HEK293T (cell line): ENCODE measurements around the gene MKKS.

Experiments used
- BHLHE40 ChIP-seq: fragments of 450-650 bp; IDR thresholded peaks from 2 replicates; pipeline ENCODE4 v1.6.1; 2016; ENCODE audit warnings: mild to moderate bottlenecking, moderate library complexity, borderline replicate concordance
- CTBP1 ChIP-seq: fragments of 450-650 bp; IDR thresholded peaks from 2 replicates; pipeline ENCODE4 v1.6.1; 2016; ENCODE audit warnings: borderline replicate concordance
- ELF4 ChIP-seq: fragments of 450-650 bp; IDR thresholded peaks from 2 replicates; pipeline ENCODE4 v1.6.1; 2017; ENCODE audit warnings: antibody characterized with exemption
- FOXA1 ChIP-seq: fragments of 450-650 bp; IDR thresholded peaks from 2 replicates; pipeline ENCODE4 v1.6.1; 2016; ENCODE audit warnings: mild to moderate bottlenecking
- FOXK2 ChIP-seq: fragments of 450-650 bp; IDR thresholded peaks from 2 replicates; pipeline ENCODE4 v1.6.1; 2016; ENCODE audit warnings: mild to moderate bottlenecking
- FOXM1 ChIP-seq: fragments of 450-650 bp; IDR thresholded peaks from 2 replicates; pipeline ENCODE4 v1.6.1; 2017; ENCODE audit warnings: mild to moderate bottlenecking, borderline replicate concordance
- HDGF ChIP-seq: fragments of 450-650 bp; IDR thresholded peaks from 2 replicates; pipeline ENCODE4 v1.6.1; 2017; ENCODE audit warnings: antibody characterized with exemption, borderline replicate concordance
- L3MBTL2 ChIP-seq: fragments of 450-650 bp; conservative IDR thresholded peaks from 2 replicates; pipeline ENCODE4 v1.6.1; 2016; ENCODE audit warnings: mild to moderate bottlenecking
- LEF1 ChIP-seq: fragments of 450-650 bp; IDR thresholded peaks from 2 replicates; pipeline ENCODE4 v1.6.1; 2017; ENCODE audit warnings: mild to moderate bottlenecking, borderline replicate concordance
- NFRKB ChIP-seq: fragments of 450-650 bp; IDR thresholded peaks from 2 replicates; pipeline ENCODE4 v1.6.1; 2016; ENCODE audit warnings: mild to moderate bottlenecking, moderate library complexity
- SP1 ChIP-seq: fragments of 450-650 bp; IDR thresholded peaks from 2 replicates; pipeline ENCODE4 v1.6.1; 2017
- SUZ12 ChIP-seq: fragments of 450-650 bp; IDR thresholded peaks from 2 replicates; pipeline ENCODE4 v1.6.1; 2016; ENCODE audit warnings: mild to moderate bottlenecking
- ZNF384 ChIP-seq: fragments of 450-650 bp; IDR thresholded peaks from 2 replicates; pipeline ENCODE4 v1.6.1; 2016
- TF ChIP-seq, protein P1 (sequence below): fragments of 450-650 bp; IDR thresholded peaks from 2 replicates; pipeline ENCODE4 v1.6.1; 2016

DNA sequence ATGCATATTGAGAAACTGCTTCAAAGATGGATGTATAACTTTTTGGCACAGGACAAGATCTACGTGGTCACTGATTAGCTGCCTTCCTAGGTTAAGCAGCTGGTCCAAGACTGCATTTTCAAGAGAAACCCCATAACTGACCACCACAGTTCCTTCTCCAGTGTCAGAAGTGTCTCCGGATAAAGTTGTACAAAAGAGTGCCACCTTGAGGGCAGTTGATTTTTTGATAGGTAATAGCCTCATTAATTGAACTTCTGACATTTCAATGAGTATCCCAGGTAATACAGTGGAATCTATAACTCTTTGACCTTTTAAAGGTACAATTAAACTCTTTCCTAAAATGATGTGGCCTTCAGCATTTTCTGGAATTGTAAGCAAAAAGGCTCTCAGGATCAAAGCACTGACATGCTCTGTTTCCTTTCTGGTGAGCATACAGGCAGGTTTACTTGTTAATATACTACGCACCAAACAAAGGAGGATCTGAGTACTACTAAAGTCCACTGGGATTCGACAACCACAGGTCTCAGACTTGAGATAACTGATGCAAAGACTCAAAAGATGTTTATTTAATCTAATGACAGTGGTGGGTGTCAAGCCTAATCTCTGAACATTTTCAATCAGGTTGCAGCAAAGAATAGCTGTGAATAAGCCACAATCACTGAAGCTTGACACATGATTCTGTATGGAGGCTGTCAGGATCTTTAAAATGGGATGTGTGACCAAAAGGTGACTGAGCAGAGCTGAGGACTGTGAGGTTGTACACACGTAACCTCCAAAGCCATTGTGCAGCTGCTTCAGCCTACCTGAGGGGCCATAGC, 21.2 kb downstream of the MKKS start:
- TF ChIP-seq NFRKB, result no peak
- no peak for TF ChIP-seq ZNF384
- TF ChIP-seq FOXK2, result no peak
- no peak for TF ChIP-seq FOXA1
- no peak for TF ChIP-seq SP1
- TF ChIP-seq LEF1, result no peak
- TF ChIP-seq L3MBTL2, result no peak
- TF ChIP-seq, protein P1, sequence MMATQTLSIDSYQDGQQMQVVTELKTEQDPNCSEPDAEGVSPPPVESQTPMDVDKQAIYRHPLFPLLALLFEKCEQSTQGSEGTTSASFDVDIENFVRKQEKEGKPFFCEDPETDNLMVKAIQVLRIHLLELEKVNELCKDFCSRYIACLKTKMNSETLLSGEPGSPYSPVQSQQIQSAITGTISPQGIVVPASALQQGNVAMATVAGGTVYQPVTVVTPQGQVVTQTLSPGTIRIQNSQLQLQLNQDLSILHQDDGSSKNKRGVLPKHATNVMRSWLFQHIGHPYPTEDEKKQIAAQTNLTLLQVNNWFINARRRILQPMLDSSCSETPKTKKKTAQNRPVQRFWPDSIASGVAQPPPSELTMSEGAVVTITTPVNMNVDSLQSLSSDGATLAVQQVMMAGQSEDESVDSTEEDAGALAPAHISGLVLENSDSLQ, result no peak
- no peak for TF ChIP-seq ELF4
- TF ChIP-seq SUZ12, result no peak
- no peak for TF ChIP-seq HDGF
- TF ChIP-seq BHLHE40, result no peak
- no peak for TF ChIP-seq FOXM1
- no peak for TF ChIP-seq CTBP1
